Nephron progenitor cell (in vitro differentiated cells): ENCODE measurements around the gene MAP4.

Experiments used
- DNase-seq: peaks from one replicate; pipeline ENCODE4 v3.0.0; 2021
- H3K27ac Mint-ChIP-seq: 2 replicates; pipeline ENCODE4 v1.8.0; 2021; ENCODE audit warnings: mild to moderate bottlenecking, moderate library complexity, mixed read lengths
- H3K27me3 Mint-ChIP-seq: 2 replicates; pipeline ENCODE4 v1.8.0; 2021; ENCODE audit warnings: mild to moderate bottlenecking, low read depth, mixed read lengths; ENCODE audit not compliant: poor library complexity
- H3K36me3 Mint-ChIP-seq: 2 replicates; pipeline ENCODE4 v1.8.0; 2021; ENCODE audit warnings: low read depth, mixed read lengths
- H3K4me1 Mint-ChIP-seq: 2 replicates; pipeline ENCODE4 v1.8.0; 2021; ENCODE audit warnings: mixed read lengths
- H3K4me3 Mint-ChIP-seq: 2 replicates; pipeline ENCODE4 v1.8.0; 2021; ENCODE audit warnings: mild to moderate bottlenecking, moderate library complexity, mixed read lengths
- H3K9me3 Mint-ChIP-seq: 2 replicates; pipeline ENCODE4 v1.8.0; 2021; ENCODE audit warnings: mild to moderate bottlenecking, moderate library complexity, mixed read lengths
- TF ChIP-seq, protein P1 (sequence below): fragments of 200-600 bp; sonication (generic); IDR thresholded peaks from 2 replicates; pipeline ENCODE4 v1.5.0; 2021; ENCODE audit warnings: antibody characterized with exemption

The MAP4 gene

GRCh38 chr3:47916696-47917095, 99.5 kb downstream of the MAP4 start:
- Mint-ChIP-seq H3K9me3 (no peaks in the 10 kb centered on the region), H3K4me1 (no peaks in the 10 kb centered on the region), H3K36me3 (peaks cover 59% of the 10 kb centered on the region), H3K27me3 (no peaks in the 10 kb centered on the region), H3K27ac (no peak overlapping the region), H3K4me3 (no peak overlapping the region)
- TF ChIP-seq, protein P1, sequence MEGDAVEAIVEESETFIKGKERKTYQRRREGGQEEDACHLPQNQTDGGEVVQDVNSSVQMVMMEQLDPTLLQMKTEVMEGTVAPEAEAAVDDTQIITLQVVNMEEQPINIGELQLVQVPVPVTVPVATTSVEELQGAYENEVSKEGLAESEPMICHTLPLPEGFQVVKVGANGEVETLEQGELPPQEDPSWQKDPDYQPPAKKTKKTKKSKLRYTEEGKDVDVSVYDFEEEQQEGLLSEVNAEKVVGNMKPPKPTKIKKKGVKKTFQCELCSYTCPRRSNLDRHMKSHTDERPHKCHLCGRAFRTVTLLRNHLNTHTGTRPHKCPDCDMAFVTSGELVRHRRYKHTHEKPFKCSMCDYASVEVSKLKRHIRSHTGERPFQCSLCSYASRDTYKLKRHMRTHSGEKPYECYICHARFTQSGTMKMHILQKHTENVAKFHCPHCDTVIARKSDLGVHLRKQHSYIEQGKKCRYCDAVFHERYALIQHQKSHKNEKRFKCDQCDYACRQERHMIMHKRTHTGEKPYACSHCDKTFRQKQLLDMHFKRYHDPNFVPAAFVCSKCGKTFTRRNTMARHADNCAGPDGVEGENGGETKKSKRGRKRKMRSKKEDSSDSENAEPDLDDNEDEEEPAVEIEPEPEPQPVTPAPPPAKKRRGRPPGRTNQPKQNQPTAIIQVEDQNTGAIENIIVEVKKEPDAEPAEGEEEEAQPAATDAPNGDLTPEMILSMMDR = no peak
- no peak for DNase-seq

GRCh38 chr3:47916201-47916600, 100.0 kb downstream of the MAP4 start:
- DNase-seq = no peak
- Mint-ChIP-seq H3K9me3 (no peaks in the 10 kb centered on the region), H3K27ac (no peak overlapping the region), H3K27me3 (no peaks in the 10 kb centered on the region), H3K4me3 (no peak overlapping the region), H3K36me3 (peaks cover 59% of the 10 kb centered on the region), H3K4me1 (peaks cover 1% of the 10 kb centered on the region)
- TF ChIP-seq, protein P1 = no peak

DNA sequence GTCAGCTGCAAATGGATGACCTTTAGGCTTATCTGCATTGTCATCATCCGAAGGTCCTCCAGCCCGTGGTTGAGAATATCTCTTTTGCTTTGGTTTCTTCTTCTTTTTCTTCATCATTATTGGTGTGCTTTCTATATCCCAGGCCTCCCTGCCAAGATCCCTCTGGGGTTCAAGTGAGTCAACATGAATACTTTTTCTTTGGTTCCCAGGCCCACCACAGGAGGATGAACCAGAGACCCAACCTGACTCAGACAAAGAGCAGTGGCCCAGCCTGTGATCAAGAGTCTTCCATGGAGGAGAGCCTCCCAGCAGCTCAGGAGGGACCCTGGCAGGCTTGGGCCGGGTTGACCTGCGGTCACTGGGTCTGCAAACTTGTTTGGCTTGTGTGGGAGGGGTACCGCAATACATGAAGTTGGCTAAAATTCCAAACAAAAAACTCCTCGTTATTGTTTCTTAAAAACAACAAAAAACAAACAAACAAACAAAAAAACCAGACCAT, 104.2 kb downstream of the MAP4 start:
- H3K9me3 Mint-ChIP-seq = peaks cover 4% of the 10 kb centered on the region
- H3K4me1 Mint-ChIP-seq = peaks cover 9% of the 10 kb centered on the region
- TF ChIP-seq, protein P1 = no peak
- peaks cover 88% of the 10 kb centered on the region for H3K36me3 Mint-ChIP-seq
- H3K27me3 Mint-ChIP-seq = no peaks in the 10 kb centered on the region
- no peak overlapping the region for H3K4me3 Mint-ChIP-seq
- DNase-seq = no peak
- H3K27ac Mint-ChIP-seq = no peak overlapping the region

GRCh38 chr3:47910777-47911440, 105.3 kb downstream of the MAP4 start:
- H3K27ac Mint-ChIP-seq = peak overlapping the region; percentile 35
- no peak overlapping the region for H3K4me3 Mint-ChIP-seq
- peaks cover 9% of the 10 kb centered on the region for H3K4me1 Mint-ChIP-seq
- peaks cover 4% of the 10 kb centered on the region for H3K9me3 Mint-ChIP-seq
- DNase-seq = no peak
- H3K36me3 Mint-ChIP-seq = peaks cover 83% of the 10 kb centered on the region
- no peaks in the 10 kb centered on the region for H3K27me3 Mint-ChIP-seq
- TF ChIP-seq, protein P1 = no peak

DNA sequence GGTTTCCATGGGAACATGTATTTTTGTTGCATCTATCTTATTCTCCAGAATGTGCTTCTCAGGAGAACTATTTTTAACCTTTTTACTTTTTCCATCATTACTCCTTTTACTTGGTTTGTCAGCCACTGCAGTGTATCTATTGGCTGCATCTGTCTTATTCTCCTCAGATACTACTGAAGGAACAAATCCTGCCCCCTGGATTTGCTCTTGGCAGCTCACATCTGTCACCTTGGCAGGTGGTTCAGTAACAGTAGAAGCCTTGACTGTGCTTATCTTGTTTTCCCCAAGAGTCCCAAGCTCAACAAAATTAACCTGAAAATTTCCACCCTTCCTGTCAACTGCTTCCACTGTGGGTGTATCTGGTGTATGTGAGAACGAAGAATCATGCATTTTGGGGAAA, 106.0 kb downstream of the MAP4 start:
- TF ChIP-seq, protein P1 = no peak
- peaks cover 4% of the 10 kb centered on the region for H3K9me3 Mint-ChIP-seq
- peaks cover 9% of the 10 kb centered on the region for H3K4me1 Mint-ChIP-seq
- H3K27ac Mint-ChIP-seq = peak overlapping the region; percentile 37
- H3K36me3 Mint-ChIP-seq = peaks cover 82% of the 10 kb centered on the region
- DNase-seq = no peak
- no peak overlapping the region for H3K4me3 Mint-ChIP-seq
- no peaks in the 10 kb centered on the region for H3K27me3 Mint-ChIP-seq

DNA sequence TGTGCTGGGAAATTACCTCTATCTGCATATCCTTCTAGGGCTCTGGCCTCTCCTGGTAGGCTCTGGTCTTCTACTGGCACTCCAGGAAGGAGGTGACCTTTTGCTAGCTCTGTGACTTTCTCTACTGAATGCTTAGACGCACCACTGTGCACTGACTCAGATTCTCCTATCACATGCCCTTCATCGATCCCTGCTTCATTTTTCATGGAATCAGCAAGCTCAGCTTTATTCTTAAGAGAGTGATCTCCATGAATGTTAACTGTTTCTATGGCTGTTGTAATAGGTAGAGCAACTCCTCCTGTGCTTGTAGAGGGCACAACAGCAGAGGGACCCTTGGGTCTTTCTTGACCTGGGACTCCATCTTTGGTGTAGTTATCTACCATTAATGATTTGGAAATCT, 106.6 kb downstream of the MAP4 start:
- H3K27ac Mint-ChIP-seq = peak overlapping the region; percentile 80
- no peaks in the 10 kb centered on the region for H3K27me3 Mint-ChIP-seq

More for the DNA sequence above, 106.6 kb downstream of the MAP4 start:
- TF ChIP-seq, protein P1 = no peak
- Mint-ChIP-seq H3K36me3 (peaks cover 82% of the 10 kb centered on the region), H3K4me3 (no peak overlapping the region), H3K9me3 (peaks cover 4% of the 10 kb centered on the region), H3K4me1 (peaks cover 9% of the 10 kb centered on the region)
- DNase-seq = no peak
